Pancreas (tissue), 10 donors: ENCODE results near the gene FOXF1. TPM values are rescaled to one million over a fixed set of nuclear protein-coding genes. Genes with fewer than 3 reads are reported as not detected.

Experiments used
- ATAC-seq, 4 donors: fragments of 200-7000 bp; cut with Tn5 transposase; one replicate each; pipeline versions ENCODE4 v1.8.0 to v1.9.1; 2020; ENCODE audit warnings: mild to moderate bottlenecking in 4 of 4, moderate library complexity in 4 of 4
- DNase-seq, 6 donors: peaks; one replicate each; pipeline ENCODE4 v3.0.0-alpha.2; 2020
- FAIRE-seq: peaks from 2 replicates; lab custom pipeline; 2012; peaks lifted over from hg19 to GRCh38; lab: Jason Lieb, UNC
- H3K27ac ChIP-seq, 4 donors: fragments of 200-600 bp; sonication (generic); 1 replicate in 3 of 4; 2 replicates in 1 of 4; pipeline versions ENCODE4 v1.5.0 to v1.8.0; 2020
- H3K27me3 ChIP-seq, 4 donors: fragments of 200-600 bp; one replicate each; pipeline ENCODE4 v1.8.0; 2021
- H3K36me3 ChIP-seq, 3 donors: fragments of 200-600 bp; sonication (generic) in 1 of 3; one replicate each; pipeline versions ENCODE4 v1.5.0 to v1.8.0; 2020 to 2021
- H3K4me1 ChIP-seq, 3 donors: fragments of 200-600 bp; one replicate each; pipeline ENCODE4 v1.8.0; 2021
- H3K4me3 ChIP-seq, 4 donors: fragments of 200-600 bp; sonication (generic) in 2 of 4; one replicate each; pipeline versions ENCODE4 v1.5.0 to v1.8.0; 2020 to 2021
- H3K9me3 ChIP-seq, 4 donors: fragments of 200-600 bp; one replicate each; pipeline ENCODE4 v1.8.0; 2021
- WGBS, 2 donors: extraction: QIAGEN DNeasy Blood & Tissue Kit; methylation state at CpG; one replicate each; pipeline ENCODE4 v1.1.7; 2013; 5-methylcytosine and 5-hydroxymethylcytosine counted together
- intact Hi-C, 3 donors: fragments of 100-400 bp; cut with DNase I; formaldehyde crosslinking; loops; one replicate each; pipeline versions ENCODE4 v1.11.1 to v1.14.2; 2022
- polyA plus RNA-seq, 2 donors: library from polyadenylated mRNA; stranded (reverse); fragments of 200-250 nt; gene quantifications; one replicate each; pipeline ENCODE4 v1.2.3, GENCODE V29; 2013
- total RNA-seq, 6 donors: library from RNA; stranded (reverse); fragmentation: NEBNext Ultra II Directional in 4 of 6; extraction: Animal tissue kit (Norgen Biotek cat#: 25700) in 4 of 6; gene quantifications; one replicate each; pipeline versions ENCODE4 v1.2.1 to v1.2.4, GENCODE V29; 2021 to 2023
- TF ChIP-seq, protein P1 (sequence below), 4 donors: fragments of 200-600 bp; sonication (generic) in 3 of 4; IDR thresholded peaks; one replicate each; pipeline versions ENCODE4 v1.5.0 to v1.8.0; 2021; ENCODE audit warnings: antibody characterized with exemption in 4 of 4
- donor health status: healthy with polysubstance abuse.
- donor health status: DM: no; HTN: no; CAD: no; lungs with moderate emphysema.
- donor health status: DM: no; HTN: no; CAD: no.
- donor health status: control.
- donor health status: control.
- donor health status: Bipolar disorder and iron deficiency.
- donor health status: DM: yes; HTN: yes; CAD: no.
- donor health status: DM: no; HTN: no; CAD: no.
- donor health status: DM: no; HTN: no; CAD: no.
- donor health status: DM: yes; HTN: yes; CAD: no.

FOXF1 gene
- total and polyA plus RNA-seq, 8 donors, result 0.16 to 1.2 (median 0.52) TPM

DNA sequence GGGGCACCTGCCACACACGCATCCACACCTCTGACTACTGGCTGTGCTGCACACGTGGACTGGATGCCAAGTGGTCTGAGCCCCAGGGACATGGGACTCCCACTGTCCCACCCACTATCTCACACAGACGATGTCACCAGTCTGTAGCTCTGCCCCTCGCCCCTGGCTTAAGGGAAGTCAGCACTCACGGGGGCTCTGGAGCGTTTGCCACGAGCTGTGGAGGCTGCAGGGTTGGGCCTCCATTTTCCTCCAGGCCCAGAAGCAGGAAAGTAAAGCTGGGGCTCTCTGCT lies 22.1 kb downstream of the FOXF1 start:
- TF ChIP-seq, protein P1, sequence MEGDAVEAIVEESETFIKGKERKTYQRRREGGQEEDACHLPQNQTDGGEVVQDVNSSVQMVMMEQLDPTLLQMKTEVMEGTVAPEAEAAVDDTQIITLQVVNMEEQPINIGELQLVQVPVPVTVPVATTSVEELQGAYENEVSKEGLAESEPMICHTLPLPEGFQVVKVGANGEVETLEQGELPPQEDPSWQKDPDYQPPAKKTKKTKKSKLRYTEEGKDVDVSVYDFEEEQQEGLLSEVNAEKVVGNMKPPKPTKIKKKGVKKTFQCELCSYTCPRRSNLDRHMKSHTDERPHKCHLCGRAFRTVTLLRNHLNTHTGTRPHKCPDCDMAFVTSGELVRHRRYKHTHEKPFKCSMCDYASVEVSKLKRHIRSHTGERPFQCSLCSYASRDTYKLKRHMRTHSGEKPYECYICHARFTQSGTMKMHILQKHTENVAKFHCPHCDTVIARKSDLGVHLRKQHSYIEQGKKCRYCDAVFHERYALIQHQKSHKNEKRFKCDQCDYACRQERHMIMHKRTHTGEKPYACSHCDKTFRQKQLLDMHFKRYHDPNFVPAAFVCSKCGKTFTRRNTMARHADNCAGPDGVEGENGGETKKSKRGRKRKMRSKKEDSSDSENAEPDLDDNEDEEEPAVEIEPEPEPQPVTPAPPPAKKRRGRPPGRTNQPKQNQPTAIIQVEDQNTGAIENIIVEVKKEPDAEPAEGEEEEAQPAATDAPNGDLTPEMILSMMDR (IDR thresholded peaks at IDR 0.05), result no peak
- Histone ChIP-seq H3K4me3 (no peak overlapping the region), H3K27me3 (no peaks in the 10 kb centered on the region), H3K27ac (no peak overlapping the region), H3K9me3 (no peaks in the 10 kb centered on the region), H3K36me3 (peaks cover 0 to 5% (median 0%) of the 10 kb centered on the region in 3 donors), H3K4me1 (no peaks in the 10 kb centered on the region)
- ATAC-seq (no peak), DNase-seq (no peak), FAIRE-seq (no peak)
- 93 to 94% methylated on average over 7 of the region's 7 CpGs for WGBS, 2 donors
- intact Hi-C loops, result no loop called here

DNA sequence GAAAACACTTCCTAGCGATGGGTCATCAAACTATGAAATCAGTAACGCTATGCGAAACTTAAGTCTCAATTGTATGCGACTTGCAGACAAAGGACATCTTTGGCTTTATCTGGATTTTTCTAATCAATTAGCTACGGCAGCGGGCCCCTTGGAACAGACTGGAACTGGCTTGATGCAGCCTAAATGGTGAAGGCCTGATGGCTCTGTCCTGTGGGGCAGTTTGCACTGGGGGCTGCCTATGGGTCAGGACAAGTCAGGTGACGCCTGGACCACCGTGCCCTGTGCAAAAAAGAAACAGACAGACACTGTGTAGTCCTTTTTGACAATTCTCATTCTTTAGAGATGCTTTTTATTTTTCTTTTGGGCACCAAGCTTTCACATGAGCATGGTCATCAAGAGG lies 22.7 kb downstream of the FOXF1 start:
- intact Hi-C loops, result no loop called here
- 93 to 95% methylated on average over 8 of the region's 8 CpGs for WGBS, 2 donors
- Histone ChIP-seq H3K4me1 (no peaks in the 10 kb centered on the region), H3K4me3 (no peak overlapping the region), H3K27ac (no peak overlapping the region), H3K36me3 (peaks cover 0 to 11% (median under 1%) of the 10 kb centered on the region in 3 donors), H3K9me3 (no peaks in the 10 kb centered on the region), H3K27me3 (no peaks in the 10 kb centered on the region)
- no peak for DNase-seq
- FAIRE-seq, result no peak
- ATAC-seq, result no peak
- TF ChIP-seq, protein P1 (IDR thresholded peaks at IDR 0.05), result no peak

DNA sequence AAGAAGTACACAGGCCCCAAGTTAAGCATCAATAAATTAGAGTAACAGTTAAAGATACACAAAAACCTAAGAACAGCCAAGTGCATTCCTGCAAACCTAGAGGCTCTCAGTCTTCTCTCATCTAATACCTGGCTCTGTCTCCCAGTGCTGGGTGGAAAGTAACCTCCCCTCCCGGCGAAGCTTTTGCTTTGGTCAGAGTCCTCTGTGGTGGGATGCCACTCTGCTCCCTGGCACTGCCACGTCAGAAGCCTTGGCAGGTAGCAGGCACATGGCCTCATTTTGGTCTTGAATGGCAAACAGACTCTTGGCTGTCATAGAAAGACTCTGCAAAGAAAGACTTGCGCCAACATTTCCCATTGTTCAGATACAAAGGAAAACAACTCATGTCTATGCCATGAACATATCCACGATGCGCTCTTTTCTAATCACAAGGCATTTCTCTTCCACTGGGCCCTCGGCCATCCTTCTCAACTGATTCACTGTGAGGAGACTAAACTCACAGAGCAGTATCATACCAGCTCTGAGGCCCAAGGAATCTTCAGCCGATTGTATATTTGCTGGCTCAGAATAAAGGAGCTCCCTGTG lies 23.5 kb downstream of the FOXF1 start:
- no peak overlapping the region for H3K4me3 ChIP-seq
- no peak for DNase-seq
- 87 to 92% methylated on average over 8 of the region's 8 CpGs for WGBS, 2 donors
- no peak overlapping the region for H3K27ac ChIP-seq
- ATAC-seq, result no peak
- no peaks in the 10 kb centered on the region for H3K4me1 ChIP-seq
- no peaks in the 10 kb centered on the region for H3K9me3 ChIP-seq
- intact Hi-C loops, result no loop called here
- no peaks in the 10 kb centered on the region for H3K27me3 ChIP-seq
- peaks cover 0 to 19% (median 5%) of the 10 kb centered on the region in 3 donors for H3K36me3 ChIP-seq
- FAIRE-seq, result no peak
- TF ChIP-seq, protein P1 (IDR thresholded peaks at IDR 0.05), result no peak

- no peaks in the 10 kb centered on the region for H3K4me1 ChIP-seq
- FAIRE-seq (no peak), ATAC-seq (no peak), DNase-seq (no peak)
- H3K4me3 ChIP-seq, result no peak overlapping the region
- intact Hi-C loops, result no loop called here
- 80 to 85% methylated on average over 18 of the region's 18 CpGs for WGBS, 2 donors
- no peaks in the 10 kb centered on the region for H3K9me3 ChIP-seq
- H3K27ac ChIP-seq, result no peak overlapping the region
- peaks cover 0 to 28% (median 11%) of the 10 kb centered on the region in 3 donors for H3K36me3 ChIP-seq
- TF ChIP-seq, protein P1 (IDR thresholded peaks at IDR 0.05), result no peak
- no peaks in the 10 kb centered on the region for H3K27me3 ChIP-seq
Measured at GRCh38 chr16:86534779-86535615, 24.7 kb downstream of the FOXF1 start.

DNA sequence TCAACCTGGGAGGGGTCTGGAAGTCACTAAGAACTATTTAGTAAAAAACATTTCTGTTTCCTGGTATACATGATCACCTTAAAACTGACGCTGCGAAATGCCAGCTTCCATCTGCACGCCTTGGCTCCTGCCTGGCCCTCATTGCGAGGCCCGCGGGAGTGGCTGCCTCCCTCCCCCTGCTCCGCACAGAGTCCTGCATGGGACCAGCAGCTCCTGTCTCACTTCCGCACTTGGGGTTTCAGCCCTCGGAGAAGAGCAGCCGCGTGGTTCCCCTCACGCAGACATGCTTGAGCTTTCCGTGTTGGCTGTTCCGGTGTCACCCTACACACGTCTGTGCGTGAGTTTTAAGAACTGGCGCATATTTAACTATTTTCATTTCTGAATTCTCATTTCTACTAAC lies 26.3 kb downstream of the FOXF1 start:
- Histone ChIP-seq H3K27ac (no peak overlapping the region), H3K4me3 (no peak overlapping the region), H3K9me3 (no peaks in the 10 kb centered on the region), H3K4me1 (no peaks in the 10 kb centered on the region), H3K27me3 (no peaks in the 10 kb centered on the region), H3K36me3 (peaks cover 2 to 42% (median 16%) of the 10 kb centered on the region in 3 donors)
- ATAC-seq, result no peak
- WGBS, 2 donors, result 95 to 96% methylated on average over 17 of the region's 17 CpGs
- TF ChIP-seq, protein P1 (IDR thresholded peaks at IDR 0.05), result no peak
- intact Hi-C loops, result no loop called here
- DNase-seq, result no peak
- FAIRE-seq, result no peak
